Fibroblast of skin of right biceps (primary cell): ENCODE results near the gene CDH24.
"Not testable (repeated sequence)": the region's sequence is repeated elsewhere in the genome, so short reads cannot be mapped to it uniquely, and the experiment has no call there.

Source experiments
- DNase-seq: peaks from one replicate; pipeline ENCODE4 v3.0.0-alpha.2; 2013

Gene CDH24

GRCh38 chr14:23015618-23016017 is 41.7 kb downstream of the CDH24 start:
- DNase-seq: no peak

GRCh38 chr14:23013749-23014054 is 43.6 kb downstream of the CDH24 start:
- not testable (repeated sequence) for DNase-seq

- DNase-seq: no peak
These were observed 44.1 kb downstream of the CDH24 start for GRCh38 chr14:23013054-23013748.

GRCh38 chr14:23009939-23010726 is 47.2 kb downstream of the CDH24 start, which contains the start of gene C14orf93:
Gene C14orf93 (minus strand): TSS chr14:23010143. CDS start chr14:22999023, 11,120 bp downstream.
- DNase-seq: peak; percentile 74

- no peak for DNase-seq
These were observed 47.8 kb downstream of the CDH24 start for GRCh38 chr14:23009483-23009938.

GRCh38 chr14:23008831-23009230 is 48.5 kb downstream of the CDH24 start:
- DNase-seq: no peak

- DNase-seq: peak; percentile 98
These were observed 50.5 kb downstream of the CDH24 start for GRCh38 chr14:23006544-23007419.

GRCh38 chr14:23006188-23006534 is 51.2 kb downstream of the CDH24 start:
- DNase-seq: peak; percentile 32

GRCh38 chr14:23005451-23006187 is 51.7 kb downstream of the CDH24 start:
- DNase-seq: peak; percentile 50

GRCh38 chr14:23004274-23004673 is 53.0 kb downstream of the CDH24 start:
- not testable (repeated sequence) for DNase-seq

- DNase-seq: no peak
These were observed 54.7 kb downstream of the CDH24 start for GRCh38 chr14:23002592-23002991.

GRCh38 chr14:23000860-23001259 is 56.5 kb downstream of the CDH24 start:
- DNase-seq: no peak

GRCh38 chr14:22998329-22999012 is 58.8 kb downstream of the CDH24 start:
- no peak for DNase-seq

- no peak for DNase-seq
These were observed 59.5 kb downstream of the CDH24 start for GRCh38 chr14:22997676-22998323.
